ENCODE data around the gene MTMR2. TPM values are rescaled to one million over a fixed set of nuclear protein-coding genes. Genes with fewer than 3 reads are reported as not detected.
"Not testable (repeated sequence)": the region's sequence is repeated elsewhere in the genome, so short reads cannot be mapped to it uniquely, and the experiment has no call there.

MTMR2 gene
- total RNA-seq, 2 experiments from 2014 or later, result 32.5 to 34.6 TPM

DNA sequence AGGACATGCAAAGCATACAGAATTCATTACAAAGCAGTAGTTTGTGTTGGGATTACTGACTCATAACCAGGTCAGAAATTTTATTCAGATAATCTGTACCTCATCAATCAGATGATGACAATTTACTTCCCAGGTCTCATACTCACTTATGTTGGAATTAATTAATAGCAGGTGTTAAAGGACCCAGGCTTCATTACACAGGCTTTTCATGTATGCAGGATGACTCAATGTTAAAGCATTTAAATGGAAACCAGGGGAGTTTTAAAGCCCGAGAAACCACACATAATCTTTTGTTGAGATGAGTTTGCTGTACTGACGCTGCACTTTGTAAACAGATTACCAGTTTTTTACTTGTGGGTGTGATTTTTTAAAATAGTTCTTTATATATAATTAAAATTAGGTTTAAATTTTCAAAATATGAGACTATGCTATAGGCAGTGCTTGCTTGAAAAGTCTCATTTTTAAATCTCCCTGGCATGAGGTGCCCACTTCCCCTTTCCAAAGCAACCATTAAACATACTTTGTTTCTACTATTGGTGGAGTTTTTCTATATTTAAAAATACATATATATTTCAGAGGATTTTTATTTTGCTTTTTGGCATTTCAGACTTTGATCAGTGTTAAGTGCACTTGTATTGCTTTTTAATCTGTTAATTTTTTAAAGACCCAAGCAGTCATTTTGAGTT, 92.6 kb downstream of the MTMR2 start:
- H3K4me1 Mint-ChIP-seq (ENCODE audit: low read depth), result peaks cover 12% of the 10 kb centered on the region
- no peaks in the 10 kb centered on the region for H3K9me3 Mint-ChIP-seq
- CTCF ChIA-PET, result interaction anchor here (0.7 kb wide), 1 partner anchor 19 kb away, joined by 3 read pairs; no protein-coding TSS in a partner anchor
- DNase-seq, result no peak
- no peaks in the 10 kb centered on the region for H3K27me3 Mint-ChIP-seq (ENCODE audit: low read depth)
- no peak overlapping the region for H3K27ac Mint-ChIP-seq
- H3K36me3 Mint-ChIP-seq (ENCODE audit: low read depth), result peaks cover 30% of the 10 kb centered on the region
- intact Hi-C loops (cut with micrococcal nuclease), result loop anchor here (5.0 kb wide), 1 partner anchor 679 kb away; no protein-coding TSS in a partner anchor
- H3K4me3 Mint-ChIP-seq, result no peak overlapping the region

DNA sequence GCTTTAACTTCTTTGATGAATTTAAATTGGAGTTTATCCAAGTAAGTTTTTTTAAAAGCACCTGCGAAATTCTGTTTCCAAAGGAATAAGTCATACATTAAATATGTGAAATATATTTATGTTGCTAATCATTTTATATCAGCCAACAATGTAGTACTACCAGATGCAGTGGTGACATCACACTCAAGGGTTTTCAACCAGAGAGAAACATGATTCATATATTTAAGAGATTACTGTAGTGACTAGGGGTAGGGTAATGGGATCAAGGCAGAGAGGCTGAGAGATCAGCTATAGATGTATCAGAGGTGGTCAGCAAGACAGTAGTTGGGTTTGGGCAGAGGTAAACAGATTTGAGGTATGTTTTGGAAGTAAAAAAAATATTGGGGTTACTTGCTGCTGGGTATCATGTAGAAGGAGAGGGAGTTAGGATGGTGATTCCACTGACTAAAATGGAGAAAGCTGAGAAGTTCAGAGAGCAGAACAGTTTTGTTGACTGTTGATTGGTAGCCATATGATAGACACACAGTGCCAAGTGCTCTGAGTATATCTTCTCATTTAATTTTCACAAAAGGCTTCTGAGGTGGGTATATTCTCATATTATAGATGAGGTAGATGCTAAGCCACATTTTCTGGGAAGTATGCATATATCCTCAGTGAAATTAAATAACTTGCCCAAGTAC, 94.2 kb downstream of the MTMR2 start:
- Mint-ChIP-seq H3K9me3 (no peaks in the 10 kb centered on the region), H3K27me3 (ENCODE audit: low read depth) (no peaks in the 10 kb centered on the region), H3K4me3 (no peak overlapping the region), H3K4me1 (ENCODE audit: low read depth) (peaks cover 12% of the 10 kb centered on the region), H3K36me3 (ENCODE audit: low read depth) (peaks cover 36% of the 10 kb centered on the region), H3K27ac (peak overlapping the region; percentile 62)
- DNase-seq, result no peak
- intact Hi-C loops (cut with micrococcal nuclease), result loop anchor here (5.0 kb wide), 1 partner anchor 677 kb away; no protein-coding TSS in a partner anchor
- CTCF ChIA-PET, result interaction anchor here (0.9 kb wide), 1 partner anchor 9 kb away, joined by 4 read pairs; no protein-coding TSS in a partner anchor

DNA sequence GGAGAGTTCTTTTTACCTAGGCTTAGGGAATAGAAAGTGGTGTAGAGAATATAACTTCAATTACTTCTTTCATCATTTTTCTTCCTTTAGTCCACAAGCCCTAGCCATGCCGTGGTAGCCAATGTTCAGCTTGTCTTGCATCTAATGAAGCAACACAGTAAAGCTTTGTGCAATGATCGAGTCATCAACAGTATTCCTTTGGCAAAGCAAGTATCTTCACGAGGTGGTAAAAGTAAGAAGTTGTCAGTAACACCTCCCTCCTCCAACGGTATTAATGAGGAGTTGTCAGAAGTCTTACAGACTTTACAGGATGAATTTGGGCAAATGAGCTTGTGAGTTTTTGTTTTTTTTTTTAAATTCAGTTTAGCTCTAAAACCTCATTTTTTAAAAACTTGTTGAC, 96.2 kb downstream of the MTMR2 start:
- Mint-ChIP-seq H3K27ac (no peak overlapping the region), H3K4me1 (ENCODE audit: low read depth) (peaks cover 12% of the 10 kb centered on the region), H3K36me3 (ENCODE audit: low read depth) (peaks cover 35% of the 10 kb centered on the region), H3K9me3 (no peaks in the 10 kb centered on the region), H3K4me3 (no peak overlapping the region), H3K27me3 (ENCODE audit: low read depth) (no peaks in the 10 kb centered on the region)
- CTCF ChIA-PET, result interaction anchor here (0.8 kb wide), 1 partner anchor 24 kb away, joined by 3 read pairs; no protein-coding TSS in a partner anchor
- DNase-seq, result no peak
- intact Hi-C loops (cut with micrococcal nuclease), result no loop called here

DNA sequence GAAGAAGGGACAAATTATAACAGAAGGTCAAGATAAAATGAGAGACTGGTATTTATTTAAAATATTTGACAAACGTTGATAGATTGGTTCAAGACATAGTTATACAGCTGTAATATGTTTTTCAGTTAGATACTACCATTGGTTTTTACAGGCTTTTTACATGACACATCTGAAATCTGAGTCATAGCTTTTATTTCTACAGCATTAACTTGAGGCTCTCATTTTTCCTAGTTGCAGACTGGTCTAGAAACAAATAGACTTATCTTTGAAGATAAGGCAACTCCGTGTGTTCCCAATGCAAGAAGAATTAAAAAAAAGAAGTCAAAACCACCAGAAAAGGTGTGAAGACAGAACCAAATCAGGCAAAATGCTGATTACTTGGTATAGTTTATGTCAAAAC, 102.3 kb downstream of the MTMR2 start:
- Mint-ChIP-seq H3K4me1 (ENCODE audit: low read depth) (no peaks in the 10 kb centered on the region), H3K36me3 (ENCODE audit: low read depth) (peaks cover 32% of the 10 kb centered on the region), H3K27me3 (ENCODE audit: low read depth) (no peaks in the 10 kb centered on the region), H3K9me3 (no peaks in the 10 kb centered on the region), H3K27ac (no peak overlapping the region), H3K4me3 (no peak overlapping the region)
- intact Hi-C loops (cut with micrococcal nuclease), result no loop called here
- DNase-seq, result no peak
- CTCF ChIA-PET, result no interaction called here

DNA sequence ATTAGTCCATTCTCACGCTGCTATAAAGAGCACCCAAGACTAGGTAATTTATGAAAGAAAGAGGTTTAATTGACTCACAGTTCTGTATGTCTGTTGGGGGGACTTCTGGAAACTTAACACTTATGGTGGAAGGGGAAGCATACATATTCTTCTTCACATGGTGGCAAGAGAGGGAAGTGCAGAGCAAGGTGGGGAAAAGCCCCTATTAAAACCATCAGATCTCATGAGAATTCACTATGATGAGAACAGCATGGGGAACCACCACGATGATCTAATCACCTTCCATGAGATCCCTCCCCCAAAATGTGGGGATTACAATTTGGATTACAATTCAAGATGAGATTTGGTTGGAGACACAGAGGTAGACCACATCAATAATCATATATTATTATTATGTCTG, 107.9 kb downstream of the MTMR2 start:
- Mint-ChIP-seq H3K4me3 (no peak overlapping the region), H3K9me3 (no peaks in the 10 kb centered on the region), H3K27me3 (ENCODE audit: low read depth) (no peaks in the 10 kb centered on the region), H3K36me3 (ENCODE audit: low read depth) (peaks cover 25% of the 10 kb centered on the region), H3K4me1 (ENCODE audit: low read depth) (peaks cover 5% of the 10 kb centered on the region), H3K27ac (no peak overlapping the region)
- intact Hi-C loops (cut with micrococcal nuclease), result no loop called here
- CTCF ChIA-PET, result no interaction called here
- DNase-seq, result no peak

DNA sequence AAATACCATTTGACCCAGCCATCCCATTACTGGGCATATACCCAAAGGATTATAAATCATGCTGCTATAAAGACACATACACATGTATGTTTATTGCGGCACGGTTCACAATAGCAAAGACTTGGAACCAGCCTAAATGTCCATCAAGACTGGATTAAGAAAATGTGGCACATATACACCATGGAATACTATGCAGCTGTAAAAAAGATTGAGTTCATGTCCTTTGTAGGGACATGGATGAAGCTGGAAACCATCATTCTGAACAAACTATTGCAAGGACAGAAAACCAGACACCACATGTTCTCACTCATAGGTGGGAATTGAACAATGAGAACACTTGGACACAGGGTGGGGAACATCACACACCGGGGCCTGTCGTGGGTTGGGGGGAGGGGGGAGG, 112.9 kb downstream of the MTMR2 start:
- DNase-seq; H3K4me1 Mint-ChIP-seq (ENCODE audit: low read depth); H3K27ac Mint-ChIP-seq; H3K9me3 Mint-ChIP-seq; H3K4me3 Mint-ChIP-seq; CTCF ChIA-PET; H3K27me3 Mint-ChIP-seq (ENCODE audit: low read depth); intact Hi-C loops (cut with micrococcal nuclease): not testable (repeated sequence)
- peaks cover 24% of the 10 kb centered on the region for H3K36me3 Mint-ChIP-seq (ENCODE audit: low read depth)

DNA sequence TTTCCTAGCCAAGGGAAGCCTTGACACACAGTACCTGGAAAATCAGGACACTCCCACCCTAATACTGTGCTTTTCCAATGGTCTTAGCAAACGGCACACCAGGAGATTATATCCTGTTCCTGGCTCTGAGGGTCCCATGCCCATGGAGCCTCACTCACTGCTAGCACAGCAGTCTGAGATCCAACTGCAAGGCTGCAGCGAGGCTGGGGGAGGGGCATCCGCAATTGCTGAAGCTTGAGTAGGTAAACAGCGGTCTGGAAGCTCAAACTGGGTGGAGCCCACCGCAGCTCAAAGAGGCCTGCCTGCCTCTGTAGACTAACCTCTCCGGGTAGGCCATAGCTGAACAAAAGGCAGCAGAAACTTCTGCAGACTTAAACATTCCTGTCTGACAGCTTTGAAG, 117.4 kb downstream of the MTMR2 start:
- H3K9me3 Mint-ChIP-seq; CTCF ChIA-PET; H3K27me3 Mint-ChIP-seq (ENCODE audit: low read depth); DNase-seq; H3K27ac Mint-ChIP-seq; intact Hi-C loops (cut with micrococcal nuclease); H3K4me3 Mint-ChIP-seq; H3K4me1 Mint-ChIP-seq (ENCODE audit: low read depth): not testable (repeated sequence)
- peaks cover 30% of the 10 kb centered on the region for H3K36me3 Mint-ChIP-seq (ENCODE audit: low read depth)

DNA sequence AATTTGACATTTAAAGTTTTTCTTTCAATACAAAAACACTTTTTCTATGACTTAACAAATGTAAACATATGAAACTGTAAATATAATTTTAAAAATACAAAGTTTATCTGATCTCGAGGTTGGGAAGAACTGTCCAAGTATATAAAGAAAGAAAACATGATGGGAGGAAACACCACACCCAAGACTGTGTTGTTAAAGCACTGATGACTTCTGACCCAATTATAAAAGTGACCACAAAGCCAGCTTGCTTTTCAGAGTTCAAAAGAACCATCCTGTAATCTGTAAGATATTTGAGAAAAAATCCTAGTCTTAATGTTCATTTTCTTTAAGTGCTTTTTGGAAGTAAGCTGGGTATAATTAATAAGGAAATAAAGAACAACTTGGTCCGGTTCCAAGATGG, 118.0 kb downstream of the MTMR2 start:
- CTCF ChIA-PET, result no interaction called here
- no peaks in the 10 kb centered on the region for H3K27me3 Mint-ChIP-seq (ENCODE audit: low read depth)
- DNase-seq, result no peak
- no peaks in the 10 kb centered on the region for H3K4me1 Mint-ChIP-seq (ENCODE audit: low read depth)
- peaks cover 6% of the 10 kb centered on the region for H3K9me3 Mint-ChIP-seq
- H3K27ac Mint-ChIP-seq, result no peak overlapping the region
- intact Hi-C loops (cut with micrococcal nuclease), result no loop called here
- peaks cover 31% of the 10 kb centered on the region for H3K36me3 Mint-ChIP-seq (ENCODE audit: low read depth)
- no peak overlapping the region for H3K4me3 Mint-ChIP-seq

DNA sequence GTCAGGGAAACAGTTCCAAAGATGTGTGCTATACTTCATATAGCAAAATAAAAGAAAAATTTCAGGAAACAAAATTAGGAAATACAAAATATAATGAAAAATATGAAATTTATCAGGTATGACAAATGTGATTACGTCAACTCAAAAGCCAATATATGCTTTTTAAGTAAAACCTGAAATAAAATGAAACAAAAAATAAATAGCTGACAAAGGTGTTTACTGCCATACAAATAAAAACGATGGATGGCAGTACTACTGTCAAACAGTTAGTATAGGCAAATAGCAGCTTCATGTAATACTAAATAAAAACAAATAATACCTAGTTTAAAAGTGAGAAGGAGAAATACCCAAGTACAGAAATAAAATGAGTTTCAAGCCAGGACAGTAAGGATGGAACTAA, 119.9 kb downstream of the MTMR2 start:
- Mint-ChIP-seq H3K27me3 (ENCODE audit: low read depth) (no peaks in the 10 kb centered on the region), H3K4me1 (ENCODE audit: low read depth) (no peaks in the 10 kb centered on the region), H3K36me3 (ENCODE audit: low read depth) (peaks cover 39% of the 10 kb centered on the region), H3K4me3 (no peak overlapping the region), H3K9me3 (no peaks in the 10 kb centered on the region), H3K27ac (no peak overlapping the region)
- intact Hi-C loops (cut with micrococcal nuclease), result no loop called here
- DNase-seq, result no peak
- CTCF ChIA-PET, result no interaction called here

DNA sequence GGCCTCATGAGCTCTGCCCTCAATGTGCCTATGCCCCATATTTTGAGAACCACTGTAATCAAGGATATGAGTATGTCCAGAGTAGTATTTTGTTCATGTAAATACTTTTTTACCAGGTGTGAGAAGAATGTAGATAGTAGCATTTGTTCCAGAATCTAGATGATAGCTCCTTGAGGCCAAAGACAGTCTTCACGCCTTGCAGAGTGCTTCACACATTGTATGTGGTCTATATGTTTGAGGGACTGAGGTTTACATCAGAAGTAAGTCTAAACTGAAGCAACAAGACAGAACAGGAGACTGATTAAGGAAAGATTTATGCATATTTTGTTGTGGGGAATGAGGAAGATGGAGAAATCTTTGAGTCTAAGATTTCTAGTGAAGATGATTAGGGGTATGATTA, 121.1 kb downstream of the MTMR2 start:
- no peak for DNase-seq
- CTCF ChIA-PET, result no interaction called here
- H3K27ac Mint-ChIP-seq, result no peak overlapping the region
- peaks cover 39% of the 10 kb centered on the region for H3K36me3 Mint-ChIP-seq (ENCODE audit: low read depth)
- H3K4me1 Mint-ChIP-seq (ENCODE audit: low read depth), result no peaks in the 10 kb centered on the region
- no peaks in the 10 kb centered on the region for H3K27me3 Mint-ChIP-seq (ENCODE audit: low read depth)
- intact Hi-C loops (cut with micrococcal nuclease), result no loop called here
- no peak overlapping the region for H3K4me3 Mint-ChIP-seq
- H3K9me3 Mint-ChIP-seq, result no peaks in the 10 kb centered on the region

DNA sequence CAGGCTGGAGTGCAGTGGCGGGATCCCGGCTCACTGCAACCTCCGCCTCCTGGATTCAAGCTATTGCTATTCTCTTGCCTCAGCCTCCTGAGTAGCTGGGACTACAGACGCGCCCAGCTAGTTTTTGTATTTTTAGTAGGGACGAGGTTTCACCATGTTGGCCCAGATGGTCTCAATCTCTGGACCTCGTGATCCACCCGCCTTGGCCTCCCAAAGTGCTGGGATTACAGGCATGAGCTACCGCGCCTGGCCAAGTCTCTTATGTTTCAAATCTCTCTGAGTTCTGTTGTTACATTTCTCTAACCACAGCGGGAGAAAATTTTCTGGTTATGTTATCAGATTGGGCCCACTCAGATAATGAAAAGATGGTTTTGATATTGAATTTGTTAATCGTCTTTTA, 123.5 kb downstream of the MTMR2 start:
- H3K27ac Mint-ChIP-seq, result no peak overlapping the region
- no peaks in the 10 kb centered on the region for H3K27me3 Mint-ChIP-seq (ENCODE audit: low read depth)
- CTCF ChIA-PET, result no interaction called here
- H3K4me1 Mint-ChIP-seq (ENCODE audit: low read depth), result peaks cover 4% of the 10 kb centered on the region
- H3K9me3 Mint-ChIP-seq, result no peaks in the 10 kb centered on the region
- intact Hi-C loops (cut with micrococcal nuclease), result no loop called here
- peaks cover 33% of the 10 kb centered on the region for H3K36me3 Mint-ChIP-seq (ENCODE audit: low read depth)
- no peak overlapping the region for H3K4me3 Mint-ChIP-seq
- DNase-seq, result no peak

DNA sequence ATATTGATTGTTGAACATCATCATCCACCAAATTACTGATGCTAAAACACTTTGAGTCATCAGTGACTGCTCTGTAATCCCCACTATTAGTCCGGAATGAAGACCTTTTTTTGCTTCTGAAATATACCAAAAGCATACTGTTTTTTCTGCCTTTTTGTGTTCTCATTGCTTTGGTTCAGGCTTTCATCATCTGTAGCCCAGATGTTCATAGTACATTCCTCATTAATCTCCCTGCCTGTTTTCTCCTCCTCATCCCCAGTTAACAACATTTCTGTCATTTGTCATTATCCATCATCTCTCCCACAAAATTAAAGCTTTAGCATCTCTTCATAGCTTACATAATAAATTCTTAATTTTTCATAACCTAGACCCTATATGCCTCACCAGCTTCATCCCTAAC, 124.4 kb downstream of the MTMR2 start:
- CTCF ChIA-PET, result no interaction called here

DNA sequence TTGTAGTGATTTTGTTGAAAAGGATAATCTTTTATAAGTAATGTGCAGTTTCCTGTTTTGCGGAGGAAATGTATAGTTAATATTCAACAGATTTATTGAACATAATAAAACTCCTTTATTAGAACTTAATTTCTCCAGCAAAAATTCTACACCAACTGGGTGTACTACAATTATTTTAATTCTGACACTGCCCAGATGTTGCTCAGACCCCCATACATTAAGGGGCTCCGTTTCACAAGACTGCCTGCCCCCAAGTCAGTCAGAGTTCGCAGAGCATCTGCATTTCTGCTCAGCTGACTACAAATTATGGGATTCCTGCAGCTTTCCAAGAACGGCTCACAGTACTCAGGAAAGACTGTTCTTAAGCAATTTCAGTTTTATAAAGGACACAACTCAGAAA, 127.4 kb downstream of the MTMR2 start:
- no peak for DNase-seq
- Mint-ChIP-seq H3K36me3 (ENCODE audit: low read depth) (peaks cover 27% of the 10 kb centered on the region), H3K9me3 (no peaks in the 10 kb centered on the region), H3K4me1 (ENCODE audit: low read depth) (peaks cover 37% of the 10 kb centered on the region), H3K27ac (no peak overlapping the region), H3K4me3 (no peak overlapping the region), H3K27me3 (ENCODE audit: low read depth) (no peaks in the 10 kb centered on the region)
- CTCF ChIA-PET, result no interaction called here
- intact Hi-C loops (cut with micrococcal nuclease), result no loop called here

More for the DNA sequence above, 124.4 kb downstream of the MTMR2 start:
- H3K9me3 Mint-ChIP-seq, result no peaks in the 10 kb centered on the region
- no peak overlapping the region for H3K27ac Mint-ChIP-seq
- no peaks in the 10 kb centered on the region for H3K27me3 Mint-ChIP-seq (ENCODE audit: low read depth)
- no peak for DNase-seq
- no peak overlapping the region for H3K4me3 Mint-ChIP-seq
- peaks cover 30% of the 10 kb centered on the region for H3K36me3 Mint-ChIP-seq (ENCODE audit: low read depth)
- intact Hi-C loops (cut with micrococcal nuclease), result no loop called here
- H3K4me1 Mint-ChIP-seq (ENCODE audit: low read depth), result peaks cover 10% of the 10 kb centered on the region
